Testis (tissue), 3 donors: ENCODE data around the gene NUBPL. TPM values are rescaled to one million over a fixed set of nuclear protein-coding genes. Genes with fewer than 3 reads are reported as not detected.
A peak's percentile ranks its signal among the peaks of the same experiment; 100 is the strongest.

Source experiments
- DNase-seq: peaks from one replicate; pipeline ENCODE4 v3.0.0-alpha.2; 2019
- H3K27ac ChIP-seq, 2 donors: fragments of 200-600 bp; sonication (generic); one replicate each; pipeline ENCODE4 v1.5.1; 2019
- H3K27me3 ChIP-seq: fragments of 200-600 bp; sonication (generic); one replicate; pipeline ENCODE4 v1.5.1; 2019
- H3K36me3 ChIP-seq: fragments of 200-600 bp; sonication (generic); one replicate; pipeline ENCODE4 v1.5.1; 2017; ENCODE audit warnings: low read depth; ENCODE audit errors: missing control alignments
- H3K4me1 ChIP-seq: fragments of 200-600 bp; sonication (generic); one replicate; pipeline ENCODE4 v1.5.1; 2019
- H3K4me3 ChIP-seq, 2 donors: fragments of 200-600 bp; sonication (generic); one replicate each; pipeline ENCODE4 v1.5.1; 2017 to 2019
- H3K9me3 ChIP-seq: fragments of 200-600 bp; sonication (generic); one replicate; pipeline ENCODE4 v1.5.1; 2017
- CTCF ChIP-seq, 3 experiments: fragments of 450-650 bp in 2 of 3; fragments of 200-600 bp in 1 of 3; sonication (generic) in 1 of 3; IDR thresholded peaks; one replicate each; pipeline ENCODE4 v1.5.1; 2016 to 2019; ENCODE audit warnings: antibody characterized with exemption in 3 of 3, mild to moderate bottlenecking in 2 of 3, moderate library complexity in 1 of 3
- POLR2A ChIP-seq: fragments of 450-650 bp; IDR thresholded peaks from one replicate; pipeline ENCODE4 v1.6.1; 2017; ENCODE audit warnings: antibody characterized with exemption, mild to moderate bottlenecking, moderate library complexity
- WGBS, 2 donors: methylation state at CpG; one replicate each; pipeline ENCODE4 v1.1.5; 2018; 5-methylcytosine and 5-hydroxymethylcytosine counted together
- intact Hi-C: fragments of 100-400 bp; cut with DNase I; formaldehyde crosslinking; loops from one replicate; pipeline ENCODE4 v1.15.1; 2023; ENCODE audit warnings: low total_unique reads
- polyA plus RNA-seq: library from polyadenylated mRNA; stranded (reverse); fragments of 350-450 nt; fragmentation: Illumina TruSeq; extraction: RNeasy Lipid Tissue Mini Kit (QIAGEN cat#74804); gene quantifications from one replicate; pipeline ENCODE4 v1.2.3, GENCODE V29; 2014; ENCODE audit warnings: low read depth, low replicate concordance; ENCODE audit not compliant: insufficient read depth
- total RNA-seq, 2 donors: library from RNA; depleted of rRNA; stranded (reverse); fragments of >200 nt; gene quantifications; one replicate each; pipeline ENCODE4 v1.2.3, GENCODE V29; 2016

Gene NUBPL
- total and polyA plus RNA-seq, 3 donors from 2014 or later, result 7.8 to 25.0 (median 19.8) TPM

GRCh38 chr14:31559939-31560338 lies 1.3 kb upstream of the NUBPL start:
- H3K9me3 ChIP-seq, result no peaks in the 10 kb centered on the region
- intact Hi-C loops, result no loop called here
- no peaks in the 10 kb centered on the region for H3K36me3 ChIP-seq
- H3K4me3 ChIP-seq, result peak overlapping the region; percentile 87 to 94
- H3K4me1 ChIP-seq, result no peaks in the 10 kb centered on the region
- no peak overlapping the region for H3K27ac ChIP-seq
- no peak for TF ChIP-seq CTCF (IDR thresholded peaks at IDR 0.05)
- no peak for TF ChIP-seq POLR2A
- no peaks in the 10 kb centered on the region for H3K27me3 ChIP-seq
- 79 to 82% methylated on average over 15 to 21 of the region's 21 CpGs for WGBS, 2 donors
- DNase-seq, result no peak

- TF ChIP-seq CTCF (IDR thresholded peaks at IDR 0.05) (no peak), POLR2A (no peak)
- no peaks in the 10 kb centered on the region for H3K36me3 ChIP-seq
- H3K4me1 ChIP-seq, result no peaks in the 10 kb centered on the region
- peak overlapping the region; percentile 87 to 94 for H3K4me3 ChIP-seq
- intact Hi-C loops, result no loop called here
- no peaks in the 10 kb centered on the region for H3K9me3 ChIP-seq
- peak overlapping the region; percentile 80 to 81 for H3K27ac ChIP-seq
- DNase-seq, result no peak
- H3K27me3 ChIP-seq, result no peaks in the 10 kb centered on the region
- WGBS, 2 donors, result 35 to 43% methylated on average over 7 of the region's 7 CpGs
These were observed 447 bp upstream of the NUBPL start for GRCh38 chr14:31560759-31561154.

GRCh38 chr14:31564194-31564593 lies 3.0 kb downstream of the NUBPL start:
- Histone ChIP-seq H3K4me1 (no peaks in the 10 kb centered on the region), H3K27me3 (no peaks in the 10 kb centered on the region), H3K4me3 (no peak overlapping the region), H3K27ac (no peak overlapping the region), H3K9me3 (no peaks in the 10 kb centered on the region), H3K36me3 (no peaks in the 10 kb centered on the region)
- no peak for DNase-seq
- intact Hi-C loops, result no loop called here
- no peak for TF ChIP-seq POLR2A
- TF ChIP-seq CTCF (IDR thresholded peaks at IDR 0.05), result no peak
- WGBS, 2 donors, result 89 to 94% methylated on average over 2 of the region's 2 CpGs

GRCh38 chr14:31566456-31566855 lies 5.3 kb downstream of the NUBPL start:
- intact Hi-C loops, result no loop called here
- H3K36me3 ChIP-seq, result no peaks in the 10 kb centered on the region
- no peak for TF ChIP-seq CTCF (IDR thresholded peaks at IDR 0.05)
- TF ChIP-seq POLR2A, result no peak
- DNase-seq, result no peak
- no peaks in the 10 kb centered on the region for H3K9me3 ChIP-seq
- no peaks in the 10 kb centered on the region for H3K27me3 ChIP-seq
- H3K4me1 ChIP-seq, result no peaks in the 10 kb centered on the region
- H3K27ac ChIP-seq, result no peak overlapping the region
- no peak overlapping the region for H3K4me3 ChIP-seq
- 84 to 96% methylated on average over 1 of the region's 1 CpG for WGBS, 2 donors

GRCh38 chr14:31567655-31568054 lies 6.5 kb downstream of the NUBPL start:
- DNase-seq, result no peak
- H3K4me3 ChIP-seq, result no peak overlapping the region
- no peaks in the 10 kb centered on the region for H3K4me1 ChIP-seq
- no peaks in the 10 kb centered on the region for H3K27me3 ChIP-seq
- intact Hi-C loops, result no loop called here
- H3K36me3 ChIP-seq, result no peaks in the 10 kb centered on the region
- H3K9me3 ChIP-seq, result no peaks in the 10 kb centered on the region
- 82 to 84% methylated on average over 2 of the region's 2 CpGs for WGBS, 2 donors
- no peak overlapping the region for H3K27ac ChIP-seq
- TF ChIP-seq POLR2A, result no peak
- TF ChIP-seq CTCF (IDR thresholded peaks at IDR 0.05), result no peak
